Neutrophil (primary cell): Measurements from ENCODE around the gene RELB.

ENCODE experiments used
- H3K27ac ChIP-seq: fragments of 200-600 bp; sonication (generic); 2 replicates; pipeline ENCODE4 v1.5.1; 2016; ENCODE audit warnings: mild to moderate bottlenecking, moderate library complexity
- H3K27me3 ChIP-seq: fragments of 200-600 bp; sonication (generic); 2 replicates; pipeline ENCODE4 v1.6.0; 2016; ENCODE audit warnings: mild to moderate bottlenecking
- H3K36me3 ChIP-seq: fragments of 200-600 bp; sonication (generic); 2 replicates; pipeline ENCODE4 v1.5.1; 2017
- H3K4me1 ChIP-seq, 2 experiments: fragments of 200-600 bp in 1 of 2; sonication (generic) in 1 of 2; 1 replicate in 1 of 2; 2 replicates in 1 of 2; pipeline versions ENCODE4 v1.5.1 to v1.6.1; 2013 to 2016; ENCODE audit warnings: low read depth in 1 of 2, low read length in 1 of 2, mild to moderate bottlenecking in 1 of 2, moderate library complexity in 1 of 2; ENCODE audit not compliant: control insufficient read depth in 1 of 2, insufficient read depth in 1 of 2
- H3K4me3 ChIP-seq, 2 experiments: fragments of 200-600 bp in 1 of 2; sonication (generic) in 1 of 2; 1 replicate in 1 of 2; 2 replicates in 1 of 2; pipeline ENCODE4 v1.5.1; 2013 to 2016; ENCODE audit warnings: low read depth in 1 of 2, low read length in 1 of 2, mild to moderate bottlenecking in 1 of 2, moderate library complexity in 1 of 2
- H3K9me3 ChIP-seq: fragments of 200-600 bp; sonication (generic); 2 replicates; pipeline ENCODE4 v1.5.1; 2016
- CTCF ChIP-seq: fragments of 200-600 bp; sonication (generic); IDR thresholded peaks from 2 replicates; pipeline ENCODE4 v1.5.1; 2016; ENCODE audit warnings: antibody characterized with exemption

Gene RELB

GRCh38 chr19:45040059-45040771 is 39.0 kb downstream of the RELB start:
- TF ChIP-seq CTCF = no peak

GRCh38 chr19:45041125-45041524 is 39.9 kb downstream of the RELB start:
- Histone ChIP-seq H3K27ac (peak overlapping the region; percentile 99), H3K36me3 (peaks cover 57% of the 10 kb centered on the region), H3K27me3 (no peaks in the 10 kb centered on the region), H3K9me3 (no peaks in the 10 kb centered on the region), H3K4me1 (peaks cover 35 to 38% of the 10 kb centered on the region in 2 experiments), H3K4me3 (peak overlapping the region in 1 of 2 experiments; percentile 95)
- no peak for TF ChIP-seq CTCF

More at GRCh38 chr19:45040059-45040771, 39.0 kb downstream of the RELB start:
- Histone ChIP-seq H3K36me3 (peaks cover 52% of the 10 kb centered on the region), H3K9me3 (no peaks in the 10 kb centered on the region), H3K4me3 (peak overlapping the region; percentile 94 to 95), H3K27ac (peak overlapping the region; percentile 99), H3K27me3 (no peaks in the 10 kb centered on the region), H3K4me1 (peaks cover 34 to 38% of the 10 kb centered on the region in 2 experiments)

GRCh38 chr19:45045671-45046353 is 44.5 kb downstream of the RELB start:
- H3K27ac ChIP-seq = peak overlapping the region; percentile 89
- H3K4me1 ChIP-seq = peaks cover 41 to 43% of the 10 kb centered on the region in 2 experiments
- H3K36me3 ChIP-seq = peaks cover 56% of the 10 kb centered on the region

GRCh38 chr19:45046355-45046754 is 45.1 kb downstream of the RELB start:
- Histone ChIP-seq H3K27me3 (no peaks in the 10 kb centered on the region), H3K27ac (peak overlapping the region; percentile 89), H3K4me1 (peaks cover 36 to 38% of the 10 kb centered on the region in 2 experiments), H3K4me3 (no peak overlapping the region), H3K36me3 (peaks cover 51% of the 10 kb centered on the region), H3K9me3 (no peaks in the 10 kb centered on the region)
- no peak for TF ChIP-seq CTCF

More at GRCh38 chr19:45045671-45046353, 44.5 kb downstream of the RELB start:
- Histone ChIP-seq H3K4me3 (no peak overlapping the region), H3K27me3 (no peaks in the 10 kb centered on the region), H3K9me3 (no peaks in the 10 kb centered on the region)
- no peak for TF ChIP-seq CTCF

DNA sequence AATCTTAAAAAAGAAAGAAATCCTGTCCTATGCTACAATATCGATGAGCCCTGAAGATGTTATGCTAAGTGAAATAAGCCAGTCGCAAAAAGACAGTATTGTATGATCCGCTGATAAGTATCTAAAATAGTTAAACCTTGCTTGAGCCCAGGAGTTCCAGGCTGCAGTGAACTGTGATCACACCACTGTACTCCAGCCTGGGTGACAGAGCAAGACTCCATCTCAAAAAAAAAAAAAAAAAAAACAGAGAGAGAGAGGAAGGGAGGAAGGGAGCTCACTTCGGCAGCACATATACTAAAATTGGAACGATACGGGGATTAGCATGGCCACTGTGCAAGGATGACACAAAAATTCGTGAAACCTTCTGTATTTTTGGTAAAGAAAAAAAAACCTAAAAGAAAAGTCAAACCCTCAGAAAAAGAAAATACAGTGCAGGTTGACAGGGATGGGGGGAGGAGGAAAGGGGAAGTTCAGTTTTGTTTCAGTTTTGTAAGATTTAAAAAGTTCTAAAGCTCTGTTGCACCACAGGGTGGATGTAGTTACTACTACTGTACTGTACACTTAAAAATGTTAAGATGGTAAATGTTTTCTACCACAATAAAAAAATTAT is 46.0 kb downstream of the RELB start:
- Histone ChIP-seq H3K9me3 (no peaks in the 10 kb centered on the region), H3K4me1 (peaks cover 30% of the 10 kb centered on the region in 2 experiments), H3K27ac (peak overlapping the region; percentile 89), H3K36me3 (peaks cover 47% of the 10 kb centered on the region), H3K27me3 (no peaks in the 10 kb centered on the region), H3K4me3 (peak overlapping the region; percentile 56 to 62)
- peak; percentile 50 for TF ChIP-seq CTCF
